GM21515 (cell line): ENCODE results near the gene TMEM183A.

Experiments used
- ATAC-seq: cut with Tn5 transposase; IDR thresholded peaks from one replicate; pipeline ENCODE4 v1.9.1; 2021; ENCODE audit not compliant: unreplicated experiment

TMEM183A gene

DNA sequence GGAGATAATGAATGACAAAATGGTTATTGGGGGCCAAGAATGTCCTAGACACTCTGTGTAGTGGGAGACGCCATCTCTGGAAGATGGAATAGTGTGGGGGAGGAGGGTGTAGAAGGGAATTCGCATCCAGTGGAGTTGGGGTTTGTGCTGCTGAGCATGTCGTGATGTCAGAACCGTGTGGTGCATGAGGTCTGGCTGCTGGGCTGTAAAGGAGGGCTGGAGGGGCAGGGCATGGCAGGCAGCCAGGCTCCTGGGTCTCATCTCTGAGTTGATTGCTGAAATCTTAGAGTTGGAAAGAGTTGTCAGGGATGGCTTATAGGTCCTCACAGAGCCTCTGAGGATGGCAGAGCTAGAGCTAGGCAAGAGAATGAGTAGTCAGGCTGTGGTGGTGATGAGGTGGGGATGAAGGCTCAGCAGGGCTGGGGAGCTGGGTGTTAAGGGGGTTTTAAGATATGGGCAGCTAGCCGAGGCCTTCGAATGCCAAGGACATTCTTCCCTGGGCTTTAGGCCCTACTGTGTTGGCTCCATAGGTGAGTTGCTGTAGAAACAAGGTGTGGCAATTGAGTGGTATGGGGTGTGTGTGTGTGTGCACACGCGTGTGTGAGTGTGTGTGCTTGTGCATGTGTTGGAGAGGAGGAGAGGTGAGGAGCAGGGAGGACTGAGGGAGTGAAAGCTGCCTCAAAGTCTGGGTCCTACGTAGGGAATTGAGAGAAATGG, 21.1 kb downstream of the TMEM183A start:
- ATAC-seq, result no peak

DNA sequence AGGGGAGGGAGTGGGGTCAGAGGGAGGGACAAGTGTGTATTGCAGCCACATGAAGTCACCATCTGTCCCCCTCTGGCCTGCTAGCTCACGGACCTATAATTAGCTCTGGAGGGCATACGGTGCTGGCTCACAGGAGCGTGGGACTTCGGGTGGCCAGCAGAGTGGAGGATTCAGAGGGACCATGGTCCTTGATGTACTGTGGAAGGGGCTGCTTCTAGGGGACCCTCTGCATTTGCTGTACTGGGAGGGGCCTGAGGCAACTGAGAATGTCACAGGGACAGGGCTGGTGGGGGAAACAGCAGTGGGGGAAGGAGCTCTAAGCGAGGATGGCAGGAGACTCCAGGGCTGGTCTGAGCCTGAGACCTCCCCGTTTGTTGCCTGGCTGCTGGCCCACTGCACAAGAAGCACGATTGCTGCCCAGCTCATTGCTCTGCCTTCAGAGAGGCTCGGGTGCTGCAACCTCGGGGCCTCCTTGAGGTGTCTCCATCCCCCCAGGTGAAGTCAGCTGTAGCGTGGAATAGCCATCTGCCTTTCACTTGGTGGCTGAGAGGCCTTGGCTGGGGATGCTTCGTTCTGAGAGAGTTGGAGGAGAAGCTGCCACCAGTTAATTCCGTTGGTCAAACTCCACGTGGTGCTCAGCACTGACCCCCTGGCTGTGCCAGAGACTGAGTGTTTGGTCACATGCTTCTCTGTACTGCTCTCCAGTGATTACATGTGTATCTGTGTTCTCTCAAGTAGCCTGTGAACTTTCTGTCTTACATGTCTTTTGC, 21.8 kb downstream of the TMEM183A start:
- ATAC-seq, result no peak

DNA sequence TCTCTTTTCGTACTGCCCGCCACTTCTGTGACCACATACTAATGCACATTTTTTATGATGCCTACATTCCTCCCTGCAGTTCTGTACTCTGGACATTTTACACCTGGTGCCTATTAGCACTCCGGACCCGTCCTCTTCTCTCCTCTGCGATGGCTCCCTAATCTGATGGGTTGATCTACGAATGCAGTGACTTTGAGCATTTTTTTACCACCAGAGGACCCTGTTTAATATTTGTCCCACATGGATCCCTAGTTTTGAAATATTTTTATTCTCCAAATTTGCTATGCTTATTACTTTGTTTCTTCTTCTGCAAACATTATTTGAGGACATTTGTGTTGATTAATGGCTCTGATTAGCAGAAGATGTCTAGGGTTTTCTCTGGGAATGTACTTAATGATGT, 24.3 kb downstream of the TMEM183A start:
- no peak for ATAC-seq

DNA sequence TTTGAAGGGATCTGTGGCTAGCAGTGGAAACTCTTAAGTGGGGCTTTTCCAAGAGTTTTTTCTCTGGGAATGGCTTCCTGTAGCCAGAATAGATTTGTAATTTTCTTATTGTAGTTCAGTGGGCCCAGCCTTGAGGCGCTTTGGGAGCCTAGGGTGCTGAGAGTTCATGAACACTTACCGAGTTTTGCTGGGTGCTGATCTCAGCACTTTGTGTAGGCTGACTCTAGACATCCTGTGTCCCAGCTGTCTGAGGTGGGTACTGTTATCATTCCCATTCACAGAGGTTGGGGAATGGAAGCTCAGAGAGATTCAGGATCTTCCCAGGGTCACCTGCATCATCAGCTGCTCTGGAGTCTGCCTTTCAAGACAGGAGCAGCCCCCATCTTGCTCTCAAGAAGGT, 26.1 kb downstream of the TMEM183A start:
- ATAC-seq, result no peak

DNA sequence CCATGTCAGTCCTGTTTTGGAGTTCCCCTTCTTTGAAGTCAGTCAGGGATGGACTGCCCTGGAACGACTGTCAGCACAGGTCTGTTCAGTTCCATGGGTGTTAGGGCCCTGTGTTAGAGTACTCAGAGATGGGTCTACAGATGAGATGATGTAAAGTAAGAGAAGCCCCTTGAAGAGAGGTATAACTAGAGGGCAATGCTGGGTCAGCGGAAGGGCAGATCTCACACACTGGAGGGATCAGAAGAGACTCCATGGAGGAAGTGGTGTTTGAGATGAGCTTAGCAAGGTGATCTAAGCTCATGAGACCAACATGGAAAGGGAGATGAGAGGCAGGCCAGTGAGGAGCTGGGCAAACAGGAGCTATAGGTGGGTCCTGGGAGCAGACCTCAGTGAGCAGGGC, 26.7 kb downstream of the TMEM183A start:
- no peak for ATAC-seq

DNA sequence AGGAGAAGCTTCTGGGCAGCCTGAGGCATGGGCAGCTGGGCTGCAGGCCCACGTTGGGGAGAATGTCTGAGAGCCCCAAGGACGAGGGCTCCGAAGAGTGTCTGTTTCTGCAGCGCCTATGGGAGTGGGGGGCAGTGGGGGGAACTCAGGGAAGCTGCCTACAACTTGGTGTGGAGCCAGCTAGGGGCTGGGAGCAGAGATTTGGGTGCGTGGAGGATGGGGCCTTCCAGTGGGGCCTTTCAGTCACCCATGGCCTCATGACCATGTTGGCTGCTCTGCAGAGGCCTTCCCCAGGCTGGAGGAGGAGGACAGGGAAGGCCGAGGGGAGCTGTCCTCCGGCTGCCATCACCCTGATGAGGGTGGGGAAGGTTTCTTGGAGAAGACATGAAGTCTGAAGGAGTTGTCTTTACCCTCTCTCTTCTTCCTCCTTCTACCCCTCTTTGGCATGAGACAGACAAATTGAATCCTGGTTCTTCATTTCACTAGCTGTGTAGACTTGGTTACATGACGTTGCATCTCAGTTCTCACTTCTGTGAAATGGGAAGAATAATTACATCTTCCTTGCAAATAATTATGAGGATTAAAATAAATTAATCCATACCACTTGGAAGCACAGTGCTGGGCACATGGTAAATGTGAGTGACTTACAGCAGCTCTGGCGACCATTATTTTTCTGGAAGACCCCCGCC, 27.4 kb downstream of the TMEM183A start:
- no peak for ATAC-seq

DNA sequence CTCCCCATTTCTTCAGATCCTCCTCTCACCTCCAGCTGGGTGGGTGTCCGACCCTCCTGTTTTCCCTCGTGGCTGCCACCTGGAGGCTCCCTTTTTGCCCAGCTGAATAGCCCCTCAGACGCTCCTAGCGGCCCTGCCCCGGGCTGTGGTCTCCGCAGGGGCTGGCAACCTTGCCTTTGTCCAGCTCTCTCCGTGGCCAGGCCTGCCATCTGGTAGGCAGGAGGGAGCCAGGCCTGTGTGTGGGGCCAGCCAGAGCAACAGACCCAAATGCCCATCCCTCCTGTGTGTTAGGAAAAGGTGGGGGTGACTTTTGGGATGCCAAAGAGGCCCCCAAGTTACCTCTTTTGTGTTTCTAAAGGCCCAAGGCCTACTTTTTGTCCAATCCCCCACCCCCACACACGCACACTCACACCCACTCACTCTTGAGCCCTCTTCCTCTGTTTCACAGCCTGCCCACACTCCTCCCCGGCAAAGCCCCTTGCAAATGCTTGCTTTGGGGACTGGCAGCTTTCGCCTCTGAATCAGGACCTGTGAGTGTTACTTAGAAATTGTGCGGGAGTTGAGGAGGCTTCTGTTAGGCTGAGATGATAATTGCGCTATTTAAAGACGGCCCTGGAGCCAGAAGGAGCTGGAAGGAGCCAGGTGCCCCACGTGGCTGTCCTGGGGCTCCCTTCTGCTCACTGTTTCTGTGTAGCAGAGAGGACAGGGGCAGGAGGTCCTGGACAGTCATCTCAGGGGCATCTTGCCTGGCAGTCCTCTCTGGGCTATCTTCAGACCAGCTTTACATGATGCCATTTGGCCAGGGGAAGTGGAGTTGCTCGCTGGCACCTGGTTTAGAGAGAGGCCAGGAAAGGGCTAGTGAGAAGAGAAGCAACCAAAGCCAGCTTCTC, 28.2 kb downstream of the TMEM183A start:
- ATAC-seq, result no peak

DNA sequence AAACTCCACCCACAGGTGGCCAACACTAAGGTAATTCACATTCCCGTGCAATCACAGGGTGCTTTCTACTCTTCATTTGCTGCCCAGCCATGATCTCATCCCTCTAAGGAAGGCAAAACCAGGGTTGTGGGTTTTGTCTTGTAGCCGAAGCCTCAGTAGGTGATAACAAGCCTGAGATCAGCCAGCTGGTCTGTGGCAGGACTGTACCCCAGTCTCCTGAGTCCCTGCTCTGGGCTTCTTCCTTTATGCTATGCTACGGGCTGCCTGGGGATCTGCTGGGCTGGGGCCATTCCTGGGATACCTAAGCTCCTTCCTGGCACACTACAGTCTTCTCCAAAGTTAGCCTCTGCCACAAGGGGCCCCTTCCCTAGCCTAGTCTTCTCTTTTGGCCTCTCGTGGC, 29.0 kb downstream of the TMEM183A start:
- ATAC-seq, result no peak

DNA sequence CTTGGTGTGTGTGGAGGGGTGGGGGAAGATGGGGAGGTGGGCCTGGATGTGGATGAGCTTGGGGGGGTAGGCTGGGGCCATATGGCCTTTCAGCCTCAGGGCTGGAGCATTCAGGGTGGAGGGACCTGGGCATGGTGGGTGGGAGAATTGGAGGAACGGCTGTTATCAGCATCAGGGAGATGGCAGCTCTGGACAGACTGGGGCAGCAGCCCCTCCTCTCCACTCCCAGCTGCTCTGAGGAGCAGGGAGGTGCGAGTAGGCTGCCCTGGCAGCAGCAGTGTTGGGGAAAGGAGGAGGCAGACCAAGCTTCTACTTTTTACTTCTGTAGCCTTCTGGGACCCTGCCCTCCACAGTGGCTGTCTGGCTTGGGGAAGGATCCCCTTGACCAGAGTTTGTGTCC, 29.4 kb downstream of the TMEM183A start:
- no peak for ATAC-seq

DNA sequence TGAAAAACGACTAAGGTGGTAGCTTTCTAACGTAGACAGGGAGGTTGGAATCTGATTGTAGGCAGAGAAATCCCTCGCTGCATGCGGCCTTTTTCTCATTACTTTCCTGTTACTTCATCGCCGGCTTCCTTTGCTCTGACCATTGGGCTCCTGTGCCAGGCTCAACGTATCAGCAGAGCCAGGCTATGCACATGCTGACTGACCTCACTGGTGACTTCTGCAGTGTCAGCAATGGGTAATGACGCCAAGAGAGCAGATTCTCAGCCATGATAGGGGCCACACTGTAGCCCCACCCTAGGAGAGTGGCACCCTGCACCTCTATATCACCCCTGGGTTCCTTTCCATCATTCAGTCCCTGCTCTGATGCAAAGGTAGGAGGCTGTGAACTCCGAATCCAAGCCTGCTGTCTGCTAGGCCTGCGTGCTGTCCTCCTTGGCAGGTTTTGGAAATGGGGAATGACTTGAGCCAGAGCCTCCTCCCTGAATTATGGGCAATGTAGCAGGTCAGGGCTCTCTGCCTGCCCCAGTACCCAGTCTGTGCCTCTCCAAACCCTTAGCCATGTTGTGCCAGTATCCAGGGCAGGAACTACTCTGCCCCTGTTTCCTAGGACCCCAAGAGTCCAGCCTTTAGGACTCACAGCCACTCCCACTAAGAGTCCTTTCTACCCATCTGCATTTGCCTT, 30.5 kb downstream of the TMEM183A start:
- ATAC-seq, result no peak

DNA sequence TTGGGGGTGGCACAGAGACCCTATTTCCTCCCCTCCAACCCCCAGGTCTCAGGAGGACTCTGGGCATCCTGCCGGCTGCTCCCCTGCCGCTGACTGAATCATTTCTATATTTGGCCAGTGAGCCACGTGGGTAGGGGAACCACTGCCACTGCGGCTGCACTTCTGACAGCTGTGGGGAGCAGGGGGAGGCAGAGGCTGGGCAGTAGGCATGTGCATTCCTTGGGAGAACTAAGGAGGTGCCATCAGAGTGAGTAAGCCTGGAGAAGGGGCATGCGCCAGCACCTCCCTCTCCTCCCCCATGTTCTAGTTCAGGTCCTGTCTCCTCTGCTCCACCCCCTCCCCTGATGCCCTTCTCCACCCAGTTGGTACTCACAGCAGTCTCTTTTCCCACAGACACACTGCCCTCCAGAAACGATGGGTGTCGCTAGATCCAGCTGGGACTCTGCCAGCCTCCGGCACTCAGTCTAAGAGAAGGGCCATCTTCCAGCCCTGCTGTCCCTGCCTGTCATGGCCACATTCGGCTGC, 31.1 kb downstream of the TMEM183A start:
- ATAC-seq, result no peak

DNA sequence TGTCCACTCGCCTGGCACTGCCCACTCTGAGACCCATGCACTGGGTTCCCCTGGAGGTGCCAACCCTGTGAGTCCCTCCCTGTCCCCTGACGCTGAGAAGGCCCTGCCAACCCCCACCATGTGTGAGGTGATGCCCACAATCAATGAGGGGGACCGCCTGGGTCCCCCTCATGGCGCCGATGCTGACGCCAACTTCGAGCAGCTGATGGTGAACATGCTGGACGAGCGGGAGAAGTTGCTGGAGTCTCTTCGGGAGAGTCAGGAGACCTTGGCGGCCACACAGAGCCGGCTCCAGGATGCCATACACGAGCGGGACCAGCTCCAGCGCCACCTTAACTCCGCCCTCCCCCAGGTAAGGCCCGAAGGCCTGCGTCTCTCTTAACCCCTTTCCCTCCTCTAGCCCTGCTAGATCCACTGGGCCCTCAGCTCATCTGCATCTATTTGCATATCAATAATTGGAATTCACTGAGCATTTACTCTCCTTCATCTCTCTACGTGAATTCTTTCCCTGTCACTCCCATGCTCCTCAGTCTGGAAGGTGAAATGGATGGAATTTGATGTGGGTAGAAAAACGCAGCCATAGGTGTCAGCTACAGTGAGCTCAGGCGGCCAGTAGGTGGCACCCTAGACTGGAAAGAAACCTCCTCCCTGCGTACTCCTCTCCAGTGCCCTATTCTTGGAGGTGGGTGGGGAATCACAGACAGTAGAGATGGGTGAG, 31.9 kb downstream of the TMEM183A start:
- no peak for ATAC-seq

DNA sequence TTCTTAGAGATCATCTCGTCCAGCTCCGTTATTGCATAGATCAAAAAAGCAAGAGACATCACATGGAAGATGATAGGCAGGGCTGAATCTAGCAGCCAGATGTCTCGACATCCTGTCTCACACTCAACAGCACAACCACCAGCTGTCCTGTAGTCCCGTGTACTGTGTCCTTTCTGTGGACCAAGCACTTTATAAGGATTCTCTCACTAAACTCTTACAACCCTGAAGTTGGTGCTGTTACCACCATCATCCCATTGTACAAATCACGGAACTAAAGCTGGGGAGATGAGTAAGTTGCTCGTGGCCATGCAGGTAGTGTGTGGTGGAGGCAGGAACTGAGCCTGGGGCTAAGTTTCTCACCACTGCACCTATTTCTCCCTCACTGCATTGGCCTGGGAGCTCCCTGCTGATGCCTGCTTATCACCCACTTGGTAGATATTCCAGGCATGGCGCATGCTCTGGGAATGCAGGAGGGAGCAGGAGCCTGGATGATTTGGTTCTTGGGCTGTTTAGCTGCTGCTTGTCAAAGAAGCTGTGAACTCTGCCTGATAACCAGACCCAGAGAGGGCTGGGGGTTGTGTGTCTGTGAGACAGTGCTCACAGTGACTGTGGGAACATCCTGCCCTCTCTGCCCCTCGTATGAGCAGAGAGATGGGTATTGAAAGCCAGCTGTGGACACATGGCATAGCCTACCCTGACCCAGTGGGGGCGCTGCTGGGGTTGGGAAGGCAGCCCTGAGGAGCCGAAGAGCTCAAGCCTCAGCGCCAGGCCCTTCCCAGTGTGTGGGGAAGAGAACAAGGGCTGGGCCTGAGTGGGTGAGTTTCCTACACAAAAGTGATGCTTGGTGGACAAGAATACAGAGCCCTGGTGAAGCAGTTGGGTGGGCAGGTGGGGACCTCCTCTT, 32.7 kb downstream of the TMEM183A start:
- no peak for ATAC-seq

DNA sequence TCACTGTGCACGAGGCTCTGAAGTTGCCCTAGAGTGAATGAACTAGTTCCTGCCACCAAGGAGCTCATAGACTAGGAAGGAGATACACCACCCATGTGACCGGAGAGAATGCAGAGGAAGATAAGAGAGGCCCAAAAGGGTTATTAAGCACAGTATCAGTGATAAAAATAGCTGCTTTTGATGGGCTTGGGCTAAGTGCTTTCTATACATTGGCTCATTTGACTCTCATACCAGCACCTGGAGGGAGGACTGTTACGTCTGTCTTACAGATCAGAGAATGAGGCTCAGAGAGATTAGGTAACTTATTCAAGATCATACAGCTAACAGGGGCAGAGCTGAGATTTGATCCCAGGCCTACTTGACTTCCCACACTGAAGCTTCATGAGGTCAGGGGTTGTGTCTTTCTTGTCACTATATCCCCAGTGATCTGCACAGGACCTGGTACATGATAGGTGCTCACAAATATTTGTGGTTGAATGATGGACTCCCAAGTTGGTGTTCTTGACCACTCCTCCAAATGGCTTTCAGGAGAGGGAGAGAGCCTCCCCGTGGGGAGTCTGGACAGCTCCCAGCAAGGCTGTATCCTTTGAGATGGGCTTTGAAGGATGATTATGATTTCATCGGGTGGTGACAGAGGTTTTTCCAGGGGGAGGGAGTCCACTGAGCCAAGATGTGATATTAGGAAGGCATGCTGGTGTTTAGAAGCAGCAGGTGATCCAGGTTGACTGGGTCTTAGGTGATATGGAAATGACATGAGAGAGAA, 33.5 kb downstream of the TMEM183A start:
- no peak for ATAC-seq

DNA sequence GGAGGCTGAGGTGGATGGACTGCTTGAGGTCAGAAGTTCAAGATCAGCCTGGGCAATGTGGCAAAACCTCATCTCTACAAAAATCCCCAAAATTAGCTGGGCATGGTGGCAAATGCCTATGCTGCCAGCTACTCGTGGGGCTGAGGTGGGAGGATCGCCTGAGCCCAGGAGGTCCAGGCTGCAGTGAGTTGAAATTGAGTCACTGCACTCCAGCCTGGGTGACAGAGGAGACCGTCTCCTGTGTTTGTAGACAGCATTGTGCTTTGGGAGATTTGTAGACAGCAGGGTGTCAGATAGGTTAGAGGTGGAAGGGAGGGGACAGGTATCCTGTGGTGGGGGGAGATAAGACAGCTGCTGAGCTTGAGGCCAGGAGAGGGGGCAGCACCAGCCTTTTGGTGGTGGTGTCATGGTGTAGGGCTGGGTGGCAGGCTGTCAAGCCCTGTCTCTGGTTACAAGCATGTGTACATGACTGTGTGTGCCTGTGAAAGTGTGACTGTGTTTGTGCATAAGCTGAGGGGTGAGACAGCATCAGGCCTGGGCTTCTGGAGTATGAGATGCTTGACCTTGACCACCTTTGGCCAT, 34.3 kb downstream of the TMEM183A start:
- ATAC-seq, result no peak

DNA sequence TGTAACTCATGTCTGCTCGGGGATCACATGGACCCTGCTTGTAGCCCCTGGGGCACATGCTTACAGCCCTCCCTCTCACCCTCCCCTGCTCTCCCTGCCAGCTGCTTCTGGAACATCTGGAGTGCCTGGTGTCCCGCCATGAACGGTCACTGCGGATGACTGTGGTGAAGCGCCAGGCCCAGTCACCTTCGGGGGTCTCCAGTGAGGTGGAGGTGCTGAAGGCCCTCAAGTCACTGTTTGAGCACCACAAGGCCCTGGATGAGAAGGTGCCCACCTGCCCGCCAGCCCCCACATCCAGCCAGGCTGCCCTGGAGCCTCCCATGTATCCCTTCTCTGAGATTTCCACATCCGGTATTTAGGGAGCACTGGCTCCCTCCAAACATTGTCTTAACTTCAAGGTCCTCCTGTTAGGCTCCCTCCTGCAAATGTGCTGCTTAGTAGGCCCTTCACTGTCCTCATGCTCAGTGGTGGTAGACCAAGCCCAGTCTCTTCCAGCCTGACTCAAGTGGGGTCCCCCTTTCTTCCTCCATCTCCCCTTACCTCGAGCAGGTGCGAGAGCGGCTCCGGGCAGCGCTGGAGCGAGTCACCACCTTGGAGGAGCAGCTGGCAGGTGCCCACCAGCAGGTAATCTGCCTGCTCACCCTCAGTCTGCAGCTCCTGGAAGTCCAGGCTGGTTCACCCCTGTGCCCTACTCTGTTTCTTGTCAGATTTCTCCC, 36.8 kb downstream of the TMEM183A start:
- ATAC-seq, result no peak
